CD14-positive monocyte (primary cell): ENCODE measurements around the gene SNCB. TPM values are rescaled to one million over a fixed set of nuclear protein-coding genes. Genes with fewer than 3 reads are reported as not detected.

Source experiments
- DNase-seq, 3 donors: peaks; one replicate each; pipeline ENCODE4 v3.0.0-alpha.2; 2011 to 2022
- H2AFZ ChIP-seq: 2 replicates; pipeline ENCODE4 v1.6.0; 2012; ENCODE audit warnings: mild to moderate bottlenecking, low read depth, low read length, inconsistent platforms; ENCODE audit not compliant: insufficient read depth, poor library complexity, severe bottlenecking
- H3K27ac ChIP-seq, 2 donors: 1 replicate in 1 of 2; 2 replicates in 1 of 2; pipeline ENCODE4 v1.5.1; 2012 to 2013; ENCODE audit warnings: low read length in 2 of 2, control low read depth in 1 of 2, inconsistent platforms in 1 of 2, low read depth in 1 of 2, mild to moderate bottlenecking in 1 of 2
- H3K27me3 ChIP-seq, 2 donors: one replicate each; pipeline versions ENCODE4 v1.6.0 to v1.6.1; 2011 to 2013; ENCODE audit warnings: low read length in 2 of 2; ENCODE audit not compliant: control insufficient read depth in 2 of 2, insufficient read depth in 2 of 2
- H3K36me3 ChIP-seq, 2 donors: replicated peaks in 1 of 2; 1 replicate in 1 of 2; 2 replicates in 1 of 2; pipeline versions ENCODE4 v1.5.1 to v1.6.1; 2012 to 2013; ENCODE audit warnings: low read length in 2 of 2, control low read depth in 1 of 2, inconsistent platforms in 1 of 2, mild to moderate bottlenecking in 1 of 2; ENCODE audit not compliant: insufficient read depth in 2 of 2, control insufficient read depth in 1 of 2
- H3K4me1 ChIP-seq, 2 donors: 1 replicate in 1 of 2; 2 replicates in 1 of 2; pipeline versions ENCODE4 v1.5.1 to v1.6.1; 2012 to 2013; ENCODE audit warnings: low read length in 2 of 2, control low read depth in 1 of 2, inconsistent platforms in 1 of 2, mild to moderate bottlenecking in 1 of 2, moderate library complexity in 1 of 2; ENCODE audit not compliant: insufficient read depth in 2 of 2, control insufficient read depth in 1 of 2
- H3K4me2 ChIP-seq: replicated peaks from 2 replicates; pipeline ENCODE3; 2012; ENCODE audit warnings: low read length, moderate library complexity, mild to moderate bottlenecking; ENCODE audit not compliant: poor library complexity, severe bottlenecking; ENCODE audit errors: extremely low read depth
- H3K4me3 ChIP-seq, 3 experiments: fragments of 200-600 bp in 1 of 3; sonication (generic) in 1 of 3; replicated peaks in 1 of 3; 1 replicate in 2 of 3; 2 replicates in 1 of 3; pipeline ENCODE4 v1.5.1; 2011 to 2013; ENCODE audit warnings: low read length in 3 of 3, mild to moderate bottlenecking in 3 of 3, control low read depth in 2 of 3, low read depth in 2 of 3, inconsistent platforms in 1 of 3, moderate library complexity in 1 of 3
- H3K79me2 ChIP-seq: 2 replicates; pipeline ENCODE4 v1.6.0; 2012; ENCODE audit warnings: mild to moderate bottlenecking, control low read depth, inconsistent platforms, low read length, moderate library complexity; ENCODE audit not compliant: insufficient read depth
- H3K9ac ChIP-seq: 2 replicates; pipeline ENCODE4 v1.6.0; 2017; ENCODE audit warnings: low read length, mild to moderate bottlenecking; ENCODE audit not compliant: insufficient read depth, poor library complexity, severe bottlenecking
- H3K9me3 ChIP-seq, 2 donors: replicated peaks in 1 of 2; 1 replicate in 1 of 2; 2 replicates in 1 of 2; pipeline versions ENCODE4 v1.5.1 to v1.6.1; 2012 to 2013; ENCODE audit warnings: low read length in 2 of 2, control low read depth in 1 of 2; ENCODE audit not compliant: control insufficient read depth in 1 of 2, insufficient read depth in 1 of 2
- H4K20me1 ChIP-seq: 2 replicates; pipeline ENCODE4 v1.6.0; 2012; ENCODE audit warnings: mild to moderate bottlenecking, low read length, control low read depth, moderate library complexity; ENCODE audit not compliant: insufficient read depth
- H3K27ac Mint-ChIP-seq, 7 donors: one replicate each; pipeline ENCODE4 v1.8.0; 2020; ENCODE audit warnings: mild to moderate bottlenecking in 7 of 7, mixed read lengths in 7 of 7, moderate library complexity in 6 of 7, inconsistent platforms in 2 of 7
- H3K27me3 Mint-ChIP-seq, 3 donors: one replicate each; pipeline ENCODE4 v1.8.0; 2021 to 2022; ENCODE audit warnings: low read depth in 3 of 3, mild to moderate bottlenecking in 3 of 3, mixed read lengths in 3 of 3, moderate library complexity in 3 of 3, inconsistent platforms in 1 of 3
- H3K36me3 Mint-ChIP-seq, 2 donors: one replicate each; pipeline ENCODE4 v1.8.0; 2020; ENCODE audit warnings: mixed read lengths in 2 of 2, inconsistent platforms in 1 of 2, mild to moderate bottlenecking in 1 of 2
- H3K4me1 Mint-ChIP-seq: one replicate; pipeline ENCODE4 v1.8.0; 2020; ENCODE audit warnings: mild to moderate bottlenecking, mixed read lengths
- H3K4me3 Mint-ChIP-seq, 2 donors: one replicate each; pipeline ENCODE4 v1.8.0; 2020; ENCODE audit warnings: mild to moderate bottlenecking in 2 of 2, mixed read lengths in 2 of 2, moderate library complexity in 1 of 2
- H3K9me3 Mint-ChIP-seq, 7 donors: one replicate each; pipeline ENCODE4 v1.8.0; 2020 to 2022; ENCODE audit warnings: mixed read lengths in 7 of 7, mild to moderate bottlenecking in 6 of 7, moderate library complexity in 6 of 7, inconsistent platforms in 2 of 7
- CTCF ChIP-seq: fragments of 200-600 bp; IDR thresholded peaks from one replicate; pipeline ENCODE4 v1.8.0; 2022; ENCODE audit warnings: antibody characterized with exemption, mild to moderate bottlenecking
- WGBS: methylation state at CpG from one replicate; pipeline ENCODE4 v1.1.5; 2013; ENCODE audit warnings: missing lambda C conversion rate; ENCODE audit not compliant: insufficient coverage; 5-methylcytosine and 5-hydroxymethylcytosine counted together
- intact Hi-C, 2 donors: fragments of 100-400 bp; cut with micrococcal nuclease; formaldehyde crosslinking; loops; one replicate each; pipeline versions ENCODE4 v1.15.0 to v1.15.1; 2023
- polyA plus RNA-seq, 3 donors: library from polyadenylated mRNA; depleted of rRNA in 1 of 3; unstranded in 2 of 3; stranded (reverse) in 1 of 3; fragments of 300-500 nt in 2 of 3; fragments of >200 nt in 1 of 3; fragmentation: Illumina TruSeq in 2 of 3; gene quantifications; 1 replicate in 2 of 3; 2 replicates in 1 of 3; pipeline ENCODE4 v1.2.3, GENCODE V29; 2012 to 2021

The SNCB gene
- polyA plus RNA-seq, 3 donors, result not detected

- no peak for TF ChIP-seq CTCF
- Histone ChIP-seq H3K79me2 (no peaks in the 10 kb centered on the region), H3K4me3 (no peak overlapping the region), H3K4me2 (no peak overlapping the region), H2AFZ (no peak overlapping the region), H3K27me3 (peaks cover 41 to 84% of the 10 kb centered on the region in 2 donors), H3K9me3 (peaks cover 0 to 9% of the 10 kb centered on the region in 2 donors), H4K20me1 (no peaks in the 10 kb centered on the region), H3K4me1 (peaks cover 0 to 5% of the 10 kb centered on the region in 2 donors), H3K27ac (no peak overlapping the region), H3K36me3 (no peaks in the 10 kb centered on the region), H3K9ac (no peak overlapping the region)
- H3K27me3 Mint-ChIP-seq, result peaks cover 75 to 89% (median 80%) of the 10 kb centered on the region in 3 donors
- 6% methylated on average over 15 of the region's 20 CpGs for WGBS
- peaks cover 0 to 4% of the 10 kb centered on the region in 2 donors for H3K36me3 Mint-ChIP-seq
- peak overlapping the region in 1 of 2 donors; percentile 66 for H3K4me3 Mint-ChIP-seq
- DNase-seq, result no peak
- H3K9me3 Mint-ChIP-seq, result peaks cover 0 to 17% (median 6%) of the 10 kb centered on the region in 7 donors
- intact Hi-C loops, result no loop called here
- H3K27ac Mint-ChIP-seq, result no peak overlapping the region
- peaks cover 11% of the 10 kb centered on the region for H3K4me1 Mint-ChIP-seq
Observed at GRCh38 chr5:176630681-176631222, 418 bp upstream of the SNCB start.

GRCh38 chr5:176629317-176629852, 949 bp downstream of the SNCB start:
- H3K27me3 Mint-ChIP-seq, result peaks cover 69 to 84% (median 77%) of the 10 kb centered on the region in 3 donors
- peaks cover 11% of the 10 kb centered on the region for H3K4me1 Mint-ChIP-seq
- no peak overlapping the region for H3K27ac Mint-ChIP-seq
- Histone ChIP-seq H3K79me2 (no peaks in the 10 kb centered on the region), H2AFZ (no peak overlapping the region), H3K27me3 (peaks cover 41 to 91% of the 10 kb centered on the region in 2 donors), H3K4me3 (no peak overlapping the region), H3K36me3 (no peaks in the 10 kb centered on the region), H3K4me2 (no peak overlapping the region), H4K20me1 (no peaks in the 10 kb centered on the region), H3K9me3 (peaks cover 0 to 9% of the 10 kb centered on the region in 2 donors), H3K4me1 (peaks cover 0 to 5% of the 10 kb centered on the region in 2 donors), H3K9ac (no peak overlapping the region), H3K27ac (no peak overlapping the region)
- H3K36me3 Mint-ChIP-seq, result peaks cover 0 to 4% of the 10 kb centered on the region in 2 donors
- TF ChIP-seq CTCF, result no peak
- WGBS, result 6% methylated on average over 29 of the region's 34 CpGs
- H3K4me3 Mint-ChIP-seq, result peak overlapping the region in 1 of 2 donors; percentile 74
- intact Hi-C loops, result no loop called here
- DNase-seq, result no peak
- H3K9me3 Mint-ChIP-seq, result peaks cover 0 to 7% (median 4%) of the 10 kb centered on the region in 7 donors
